Kidney epithelial cell (primary cell): ENCODE measurements around the gene BTBD17. TPM values are rescaled to one million over a fixed set of nuclear protein-coding genes. Genes with fewer than 3 reads are reported as not detected.

Experiments used
- DNase-seq: peaks from one replicate; pipeline ENCODE4 v3.0.0-alpha.2; 2010; ENCODE audit warnings: low read depth
- H3K27me3 ChIP-seq: 2 replicates; pipeline ENCODE4 v1.6.0; 2011; ENCODE audit warnings: low read length; ENCODE audit not compliant: control insufficient read depth, insufficient read depth
- H3K36me3 ChIP-seq: 2 replicates; pipeline ENCODE4 v1.5.1; 2011; ENCODE audit warnings: low read length; ENCODE audit not compliant: control insufficient read depth, insufficient read depth
- H3K4me3 ChIP-seq: 2 replicates; pipeline ENCODE4 v1.5.1; 2011; ENCODE audit warnings: low read depth, mild to moderate bottlenecking, control low read depth, low read length
- CTCF ChIP-seq: IDR thresholded peaks from 2 replicates; pipeline ENCODE4 v1.5.1; 2011; ENCODE audit warnings: mild to moderate bottlenecking, moderate library complexity, low read length, control low read depth, inconsistent platforms; ENCODE audit not compliant: insufficient read depth, poor library complexity, severe bottlenecking
- total RNA-seq: library from RNA; depleted of rRNA; stranded (reverse); fragments of >200 nt; gene quantifications from 2 replicates; pipeline ENCODE4 v1.2.3, GENCODE V29; 2015

The BTBD17 gene
- total RNA-seq, 1 donor from 2014 or later = not detected

- Histone ChIP-seq H3K36me3 (no peaks in the 10 kb centered on the region), H3K27me3 (peaks cover 9% of the 10 kb centered on the region), H3K4me3 (no peak overlapping the region)
- DNase-seq = no peak
- TF ChIP-seq CTCF = no peak
These were observed 43.1 kb upstream of the BTBD17 start for GRCh38 chr17:74404789-74405188.

GRCh38 chr17:74404218-74404617 is 42.5 kb upstream of the BTBD17 start:
- peaks cover 9% of the 10 kb centered on the region for H3K27me3 ChIP-seq
- TF ChIP-seq CTCF = no peak
- no peak overlapping the region for H3K4me3 ChIP-seq
- DNase-seq = no peak
- no peaks in the 10 kb centered on the region for H3K36me3 ChIP-seq

GRCh38 chr17:74403512-74404137 is 42.0 kb upstream of the BTBD17 start:
- DNase-seq = no peak
- Histone ChIP-seq H3K4me3 (no peak overlapping the region), H3K27me3 (peaks cover 9% of the 10 kb centered on the region), H3K36me3 (no peaks in the 10 kb centered on the region)
- TF ChIP-seq CTCF = no peak

- Histone ChIP-seq H3K27me3 (peaks cover 9% of the 10 kb centered on the region), H3K4me3 (no peak overlapping the region), H3K36me3 (no peaks in the 10 kb centered on the region)
- DNase-seq = no peak
- no peak for TF ChIP-seq CTCF
These were observed 40.4 kb upstream of the BTBD17 start for GRCh38 chr17:74402048-74402447.

- Histone ChIP-seq H3K36me3 (no peaks in the 10 kb centered on the region), H3K4me3 (no peak overlapping the region), H3K27me3 (peaks cover 5% of the 10 kb centered on the region)
- no peak for TF ChIP-seq CTCF
- no peak for DNase-seq
These were observed 34.9 kb upstream of the BTBD17 start for GRCh38 chr17:74396567-74396966.

GRCh38 chr17:74394977-74395376 is 33.3 kb upstream of the BTBD17 start:
- no peak for TF ChIP-seq CTCF
- H3K36me3 ChIP-seq = no peaks in the 10 kb centered on the region
- H3K27me3 ChIP-seq = peaks cover 7% of the 10 kb centered on the region
- DNase-seq = no peak
- no peak overlapping the region for H3K4me3 ChIP-seq
